Activated CD8-positive, alpha-beta memory T cell treated with anti-CD3 and anti-CD28 coated beads for 36 hours (primary cell): ENCODE measurements around the gene IL12RB2. TPM values are rescaled to one million over a fixed set of nuclear protein-coding genes. Genes with fewer than 3 reads are reported as not detected.

Experiments
- CTCF ChIA-PET: fragments of 350-600 bp; sonication (Branson Sonifier 250); formaldehyde crosslinking; loops from one replicate; lab custom pipeline; 2021; ENCODE audit warnings: antibody characterized with exemption; lab: Charles Lee
- POLR2A ChIA-PET: fragments of 350-600 bp; sonication (Branson Sonifier 250); formaldehyde crosslinking; loops from one replicate; lab custom pipeline; 2021; ENCODE audit warnings: antibody characterized with exemption; lab: Charles Lee
- total RNA-seq, 2 experiments: library from RNA; stranded (reverse); gene quantifications; one replicate each; pipeline ENCODE4 v1.2.3, GENCODE V29; 2021

The IL12RB2 gene, protein sequence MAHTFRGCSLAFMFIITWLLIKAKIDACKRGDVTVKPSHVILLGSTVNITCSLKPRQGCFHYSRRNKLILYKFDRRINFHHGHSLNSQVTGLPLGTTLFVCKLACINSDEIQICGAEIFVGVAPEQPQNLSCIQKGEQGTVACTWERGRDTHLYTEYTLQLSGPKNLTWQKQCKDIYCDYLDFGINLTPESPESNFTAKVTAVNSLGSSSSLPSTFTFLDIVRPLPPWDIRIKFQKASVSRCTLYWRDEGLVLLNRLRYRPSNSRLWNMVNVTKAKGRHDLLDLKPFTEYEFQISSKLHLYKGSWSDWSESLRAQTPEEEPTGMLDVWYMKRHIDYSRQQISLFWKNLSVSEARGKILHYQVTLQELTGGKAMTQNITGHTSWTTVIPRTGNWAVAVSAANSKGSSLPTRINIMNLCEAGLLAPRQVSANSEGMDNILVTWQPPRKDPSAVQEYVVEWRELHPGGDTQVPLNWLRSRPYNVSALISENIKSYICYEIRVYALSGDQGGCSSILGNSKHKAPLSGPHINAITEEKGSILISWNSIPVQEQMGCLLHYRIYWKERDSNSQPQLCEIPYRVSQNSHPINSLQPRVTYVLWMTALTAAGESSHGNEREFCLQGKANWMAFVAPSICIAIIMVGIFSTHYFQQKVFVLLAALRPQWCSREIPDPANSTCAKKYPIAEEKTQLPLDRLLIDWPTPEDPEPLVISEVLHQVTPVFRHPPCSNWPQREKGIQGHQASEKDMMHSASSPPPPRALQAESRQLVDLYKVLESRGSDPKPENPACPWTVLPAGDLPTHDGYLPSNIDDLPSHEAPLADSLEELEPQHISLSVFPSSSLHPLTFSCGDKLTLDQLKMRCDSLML
- 10 to 100 TPM; 48.3 to 49.9 TPM for total RNA-seq

DNA sequence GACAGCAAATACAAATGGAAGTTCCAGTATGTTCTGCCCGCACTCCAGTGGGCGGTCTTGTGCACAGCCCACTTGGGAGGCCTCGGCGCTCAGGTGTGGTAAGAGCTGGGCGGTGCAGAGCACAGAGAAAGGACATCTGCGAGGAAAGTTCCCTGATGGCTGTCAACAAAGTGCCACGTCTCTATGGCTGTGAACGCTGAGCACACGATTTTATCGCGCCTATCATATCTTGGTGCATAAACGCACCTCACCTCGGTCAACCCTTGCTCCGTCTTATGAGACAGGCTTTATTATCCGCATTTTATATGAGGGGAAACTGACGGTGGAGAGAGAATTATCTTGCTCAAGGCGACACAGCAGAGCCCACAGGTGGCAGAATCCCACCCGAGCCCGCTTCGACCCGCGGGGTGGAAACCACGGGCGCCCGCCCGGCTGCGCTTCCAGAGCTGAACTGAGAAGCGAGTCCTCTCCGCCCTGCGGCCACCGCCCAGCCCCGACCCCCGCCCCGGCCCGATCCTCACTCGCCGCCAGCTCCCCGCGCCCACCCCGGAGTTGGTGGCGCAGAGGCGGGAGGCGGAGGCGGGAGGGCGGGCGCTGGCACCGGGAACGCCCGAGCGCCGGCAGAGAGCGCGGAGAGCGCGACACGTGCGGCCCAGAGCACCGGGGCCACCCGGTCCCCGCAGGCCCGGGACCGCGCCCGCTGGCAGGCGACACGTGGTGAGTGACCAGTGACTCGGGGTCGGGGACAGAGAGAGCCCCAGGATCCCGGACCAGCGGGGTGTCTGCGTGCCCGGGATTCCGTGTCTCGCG lies at the start of gene IL12RB2:
TSS of gene IL12RB2 (plus strand) at position 623 of the 810 bp plus-strand sequence. CDS start 12,496 bp downstream, outside the sequence.
- CTCF ChIA-PET, result no interaction called here
- POLR2A ChIA-PET, result interaction anchor here (0.6 to 1.4 kb wide), 3 partner anchors 25 to 29 kb away, joined by 4 to 7 read pairs (median 7); no protein-coding TSS in a partner anchor

DNA sequence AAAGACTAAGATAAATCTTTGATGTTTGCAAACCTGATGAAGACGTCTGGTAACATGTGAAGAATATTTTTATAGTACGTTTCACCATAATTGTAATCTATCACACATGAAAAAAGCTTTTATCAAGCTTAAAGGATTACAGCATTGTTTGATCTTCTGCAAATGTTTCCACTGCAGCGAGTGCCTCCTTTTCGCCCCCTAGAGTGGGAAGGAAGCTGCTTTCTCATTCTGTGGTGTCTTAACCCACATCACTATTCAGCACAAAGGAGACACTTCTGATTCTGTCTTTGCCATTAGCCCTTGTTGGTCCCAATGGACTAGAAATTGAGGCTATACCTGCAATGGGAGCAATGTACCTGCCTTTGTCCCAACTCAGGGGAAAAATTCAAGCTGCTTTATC lies 46.0 kb upstream of the IL12RB2 start:
- CTCF ChIA-PET, result interaction anchor here (0.6 kb wide), 1 partner anchor 167 kb away, joined by 4 read pairs; no protein-coding TSS in a partner anchor
- POLR2A ChIA-PET, result no interaction called here

DNA sequence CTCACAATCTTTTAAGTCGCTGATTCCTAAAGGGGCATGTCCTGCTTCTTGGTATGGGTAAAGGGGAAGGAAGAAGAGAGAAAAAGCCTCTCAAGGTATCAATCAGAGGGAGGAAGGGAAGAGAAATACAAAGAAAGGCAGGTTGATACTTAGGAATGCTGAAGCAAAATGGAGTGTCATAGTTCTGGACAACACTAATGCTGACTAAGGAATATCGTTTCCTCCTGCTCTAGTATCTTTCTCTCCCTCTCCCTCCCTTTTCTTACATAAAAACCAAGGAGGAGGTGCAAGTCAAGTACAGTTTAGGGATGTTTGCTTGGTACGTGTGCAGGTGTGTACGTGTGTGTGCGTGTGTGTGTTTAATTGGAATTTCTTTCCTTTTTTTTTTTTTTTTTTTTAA lies 44.9 kb upstream of the IL12RB2 start:
- POLR2A ChIA-PET, result no interaction called here
- CTCF ChIA-PET, result no interaction called here

DNA sequence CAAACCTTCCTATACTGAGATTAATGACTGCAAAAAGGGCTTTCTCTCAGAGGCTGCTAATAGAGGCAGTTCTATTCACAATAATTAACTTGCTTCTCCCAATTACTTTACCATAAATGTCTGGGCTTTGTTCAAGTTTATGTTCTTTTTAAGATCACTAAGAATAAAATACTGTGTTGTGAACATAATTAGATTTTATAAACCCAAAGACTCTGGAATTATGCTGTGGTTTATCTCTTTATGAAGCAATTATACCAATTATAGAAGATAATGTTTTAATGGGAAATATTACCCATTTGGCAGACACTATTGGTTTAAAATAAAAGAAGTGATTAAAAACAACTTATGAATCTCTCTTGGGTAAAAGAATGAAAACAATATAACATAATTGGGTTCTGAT lies 43.5 kb upstream of the IL12RB2 start:
- ChIA-PET CTCF (no interaction called here), POLR2A (no interaction called here)

DNA sequence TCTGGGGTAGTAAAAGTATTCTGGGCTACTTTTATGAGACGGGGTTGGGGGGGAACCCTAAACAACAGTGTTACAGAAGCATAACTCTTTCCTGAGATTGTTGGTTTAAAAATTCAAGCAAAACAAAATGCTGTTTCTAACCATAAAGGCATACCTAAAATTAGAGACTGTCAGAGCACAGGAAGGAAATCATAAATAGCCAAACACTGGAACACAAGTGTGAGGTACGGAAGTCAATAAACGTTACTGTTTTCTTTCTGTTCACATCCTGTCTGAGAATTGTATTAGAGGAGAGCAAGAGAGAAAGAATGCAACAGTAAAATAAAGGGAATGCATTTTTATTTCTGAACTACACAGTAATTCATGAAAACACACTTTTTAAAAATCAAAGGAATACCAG lies 42.8 kb upstream of the IL12RB2 start:
- ChIA-PET POLR2A (no interaction called here), CTCF (no interaction called here)

DNA sequence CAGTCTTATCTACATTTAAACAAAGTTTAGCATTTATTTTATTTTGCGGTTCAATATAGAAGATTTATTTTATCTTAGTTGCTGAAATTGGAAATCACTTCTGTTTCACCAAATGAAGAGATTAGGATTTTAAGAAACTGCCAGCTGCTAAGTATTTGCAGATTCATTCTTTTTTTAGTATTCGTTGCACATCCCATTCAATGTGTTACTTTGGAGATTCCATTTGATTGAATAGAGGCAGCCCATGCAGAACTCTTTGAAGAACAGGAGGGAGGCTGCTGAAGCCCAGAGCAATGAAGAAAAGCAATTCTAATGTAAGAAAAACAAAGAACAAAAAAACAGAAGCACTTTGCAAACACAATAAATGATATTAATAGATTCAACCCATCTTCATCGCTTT lies 38.6 kb upstream of the IL12RB2 start:
- CTCF ChIA-PET, result no interaction called here
- POLR2A ChIA-PET, result no interaction called here

DNA sequence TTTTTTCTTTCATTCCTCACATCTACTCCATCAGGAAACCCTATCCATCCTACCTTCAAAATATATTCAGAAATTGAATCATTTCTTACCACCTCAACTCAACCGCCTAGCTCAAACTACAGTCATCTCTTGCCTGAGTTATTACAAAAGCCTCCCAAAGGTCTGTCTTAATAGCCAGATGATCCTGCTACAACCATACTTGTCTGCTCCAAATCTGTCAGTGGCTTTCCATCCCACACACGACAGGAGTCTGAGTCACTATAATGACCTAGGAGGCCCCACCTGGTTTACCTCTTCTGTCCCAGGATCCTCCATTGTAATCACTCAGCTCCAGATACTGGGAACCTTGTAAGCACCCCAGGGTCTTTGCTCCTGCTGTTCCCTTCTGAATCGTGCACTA lies 37.1 kb upstream of the IL12RB2 start:
- POLR2A ChIA-PET, result no interaction called here

DNA sequence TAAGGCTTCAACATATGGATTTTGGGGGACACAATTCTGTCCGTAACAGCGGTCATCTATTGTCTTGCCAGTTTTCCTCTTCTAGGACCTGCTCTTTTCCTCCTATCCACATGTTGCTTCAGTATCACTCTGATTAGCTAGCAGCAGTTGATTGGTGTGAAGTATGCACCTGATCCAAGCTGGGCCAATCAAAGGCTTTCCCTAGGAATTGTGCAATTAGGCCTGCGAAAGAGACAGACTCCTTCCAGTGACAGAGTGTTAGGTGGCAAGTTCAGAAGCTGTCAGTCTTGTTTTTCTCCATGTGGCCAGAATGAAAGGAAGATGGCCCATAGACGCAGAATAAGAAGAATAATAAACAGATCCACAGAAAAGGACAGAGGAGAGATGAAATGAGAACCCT lies 34.1 kb upstream of the IL12RB2 start:
- ChIA-PET POLR2A (interaction anchor here (0.6 to 1.6 kb wide), 2 partner anchors 31 to 60 kb away, joined by 3 to 6 read pairs; no protein-coding TSS in a partner anchor), CTCF (interaction anchor here (1.1 kb wide), 1 partner anchor 60 kb away, joined by 4 read pairs; no protein-coding TSS in a partner anchor)

More for the DNA sequence above, 37.1 kb upstream of the IL12RB2 start:
- CTCF ChIA-PET, result interaction anchor here (0.7 kb wide), 1 partner anchor 44 kb away, joined by 3 read pairs; no protein-coding TSS in a partner anchor

DNA sequence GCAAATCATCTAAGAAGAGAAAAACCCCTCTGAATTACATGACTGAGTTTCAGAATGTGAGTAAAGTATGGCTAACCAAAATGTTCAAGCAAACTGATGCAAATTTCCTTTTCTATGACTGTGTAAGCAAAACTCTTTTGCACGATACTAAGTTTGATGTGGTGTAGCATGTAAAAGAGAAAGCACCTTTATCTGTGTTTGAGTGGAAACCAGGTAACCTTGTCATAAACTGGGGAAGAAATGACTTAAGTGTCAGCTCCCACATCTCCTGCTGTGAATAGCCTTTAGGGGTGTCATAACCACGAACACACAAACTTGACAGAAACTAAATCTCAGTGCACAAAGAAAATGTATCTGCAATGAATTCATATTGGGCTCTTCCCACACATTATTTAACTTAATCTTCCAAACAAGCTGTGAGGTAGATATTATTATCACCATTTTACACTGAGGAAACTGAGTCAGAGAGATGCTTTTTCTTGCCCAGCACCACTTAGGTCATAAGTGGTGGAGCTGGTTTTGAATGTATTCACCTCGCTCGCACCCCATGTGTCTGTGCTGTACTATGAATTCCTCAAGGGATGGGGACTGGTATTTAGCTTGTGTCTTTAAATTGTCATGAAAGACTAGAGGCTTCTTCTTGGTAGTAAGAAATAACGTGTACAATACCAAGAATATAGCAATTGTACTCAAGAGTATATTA lies 32.9 kb upstream of the IL12RB2 start:
- ChIA-PET POLR2A (interaction anchor here (1.6 kb wide), 1 partner anchor 58 kb away, joined by 6 read pairs; no protein-coding TSS in a partner anchor), CTCF (interaction anchor here (0.8 to 1.1 kb wide), 4 partner anchors 20 to 58 kb away, joined by 3 to 4 read pairs (median 4); no protein-coding TSS in a partner anchor)

DNA sequence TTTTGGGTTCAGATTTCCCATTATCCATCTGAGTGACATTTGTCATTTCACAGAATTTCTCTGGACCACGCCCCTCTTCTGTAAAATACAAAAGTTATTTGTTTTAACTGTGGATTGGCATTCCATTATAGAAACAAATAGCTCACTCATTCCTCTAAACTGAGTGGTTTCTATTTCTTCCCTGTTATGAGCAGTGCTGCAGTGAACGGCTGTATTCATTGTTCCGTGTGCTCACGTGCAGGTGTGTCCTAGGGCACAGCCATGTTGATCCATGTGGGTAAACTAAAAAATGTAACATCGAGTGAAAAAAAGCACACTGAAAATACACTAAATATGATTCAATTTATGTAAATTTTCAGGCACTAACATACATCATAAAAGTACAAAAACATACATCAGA lies 27.0 kb upstream of the IL12RB2 start:
- POLR2A ChIA-PET, result no interaction called here

DNA sequence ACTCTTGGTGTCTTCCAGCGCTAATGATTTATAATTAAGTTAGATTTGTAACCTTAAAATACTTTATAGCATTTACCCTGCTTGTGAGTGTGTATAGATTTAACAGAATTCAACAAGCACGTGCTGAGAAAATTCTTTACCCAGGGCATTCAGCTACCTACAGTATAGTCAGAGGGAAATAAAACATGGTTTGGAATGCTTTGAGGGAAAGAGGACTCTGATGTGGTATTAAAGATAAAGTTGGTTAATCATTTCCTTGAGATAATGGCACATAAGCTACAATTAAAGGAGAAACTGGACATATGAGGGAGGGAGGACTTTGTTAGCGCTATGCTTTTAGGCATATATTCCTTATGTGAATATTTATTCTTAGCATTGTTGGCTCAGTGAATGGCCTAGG lies 26.4 kb upstream of the IL12RB2 start:
- ChIA-PET POLR2A (no interaction called here), CTCF (interaction anchor here (0.6 kb wide), 1 partner anchor 75 kb away, joined by 3 read pairs; no protein-coding TSS in a partner anchor)

More for the DNA sequence above, 27.0 kb upstream of the IL12RB2 start:
- CTCF ChIA-PET, result no interaction called here

DNA sequence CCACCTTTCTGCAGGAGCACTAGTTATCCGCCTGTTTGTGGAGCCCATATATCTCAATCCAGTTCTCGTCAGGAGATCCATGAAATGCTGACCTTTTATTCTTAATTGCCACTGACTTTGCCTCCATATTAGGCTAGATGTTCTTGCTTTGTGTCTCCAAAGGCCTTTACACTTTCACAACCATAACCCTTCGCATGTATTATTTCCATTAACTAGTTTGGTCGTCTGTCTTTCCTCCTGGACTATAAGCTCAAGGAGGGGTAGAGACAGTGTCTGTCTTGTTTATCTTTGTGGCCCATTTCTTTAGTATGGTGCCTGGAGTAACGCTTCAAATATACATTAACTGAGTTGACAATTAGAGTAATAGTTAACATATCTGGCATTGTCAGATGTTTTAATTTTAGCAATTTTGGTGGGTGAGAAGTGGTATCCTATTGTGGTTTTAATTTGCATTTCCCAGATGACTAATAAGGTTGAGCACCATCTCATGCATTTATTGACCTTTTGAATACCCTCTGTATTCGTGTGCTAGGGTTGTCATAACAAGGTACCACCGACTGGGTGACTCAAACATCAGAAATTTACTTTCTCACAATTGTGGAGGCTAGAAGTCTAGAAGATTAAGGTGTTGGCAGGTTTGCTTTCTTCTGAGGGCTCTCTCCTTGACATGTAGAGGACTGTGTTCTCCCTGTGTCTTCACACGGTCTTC lies 21.7 kb upstream of the IL12RB2 start:
- ChIA-PET CTCF (interaction anchor here (1.8 kb wide), 1 partner anchor 215 kb away, joined by 6 read pairs; no protein-coding TSS in a partner anchor), POLR2A (interaction anchor here (1.0 kb wide), 1 partner anchor 9 kb away, joined by 3 read pairs; no protein-coding TSS in a partner anchor)

DNA sequence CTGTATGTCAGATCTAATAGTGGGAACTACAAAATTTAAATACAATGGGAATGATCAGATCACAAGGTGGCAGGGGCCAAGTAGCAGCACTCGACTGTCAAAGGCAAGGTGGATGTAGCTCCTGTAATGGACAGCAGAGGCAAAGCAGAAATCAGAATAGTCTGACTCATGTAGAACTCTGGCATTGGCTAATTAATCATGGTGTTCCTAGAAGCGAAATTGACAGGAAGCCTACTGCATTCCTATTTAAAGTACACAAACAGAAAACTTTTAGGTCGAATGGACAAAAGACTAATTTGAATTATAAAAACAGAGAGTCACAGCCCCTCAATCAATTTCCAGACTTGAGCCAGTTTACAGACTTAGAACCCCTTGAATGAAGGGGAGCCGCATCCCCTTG lies 17.4 kb upstream of the IL12RB2 start:
- CTCF ChIA-PET, result no interaction called here
- POLR2A ChIA-PET, result no interaction called here

DNA sequence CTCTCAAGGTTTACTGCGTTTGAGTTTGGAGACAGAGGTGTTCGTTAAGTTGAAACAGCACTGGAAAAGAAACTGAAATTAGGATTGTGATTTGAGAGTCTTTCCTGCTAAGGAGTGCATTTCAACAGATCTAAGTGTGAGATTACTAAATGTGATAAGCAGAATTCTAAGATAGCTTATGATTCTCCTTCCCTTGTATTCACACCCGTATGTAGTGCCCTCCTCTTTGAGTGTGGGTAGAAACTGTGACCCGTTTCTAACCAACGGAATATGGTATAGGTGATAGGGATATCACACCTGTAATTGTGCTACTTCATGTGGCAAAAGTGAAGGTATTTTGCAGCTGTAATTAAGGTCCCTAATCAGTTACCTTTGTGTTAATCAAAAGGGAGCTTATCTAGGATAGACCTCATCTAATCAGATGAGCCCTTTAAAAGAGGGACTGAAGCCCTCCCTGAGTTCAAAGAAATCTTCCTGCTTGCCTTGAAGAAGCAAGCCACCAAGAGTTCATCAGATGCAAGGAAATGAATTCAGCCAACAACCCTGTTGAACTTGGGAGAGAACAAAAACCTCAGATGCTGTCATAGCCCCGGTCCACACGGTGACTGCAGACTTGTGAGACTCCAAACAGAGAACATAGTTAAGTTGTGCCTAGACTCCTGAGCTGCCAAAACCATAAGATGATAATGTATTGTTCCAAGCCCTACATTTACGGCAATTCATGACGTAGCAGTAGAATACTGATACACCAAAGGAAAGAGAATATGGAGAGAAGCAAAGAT lies 12.6 kb upstream of the IL12RB2 start:
- ChIA-PET POLR2A (interaction anchor here (1.7 kb wide), 1 partner anchor 8 kb away, joined by 3 read pairs; no protein-coding TSS in a partner anchor), CTCF (interaction anchor here (1.1 kb wide), 1 partner anchor 20 kb away, joined by 4 read pairs; no protein-coding TSS in a partner anchor)

DNA sequence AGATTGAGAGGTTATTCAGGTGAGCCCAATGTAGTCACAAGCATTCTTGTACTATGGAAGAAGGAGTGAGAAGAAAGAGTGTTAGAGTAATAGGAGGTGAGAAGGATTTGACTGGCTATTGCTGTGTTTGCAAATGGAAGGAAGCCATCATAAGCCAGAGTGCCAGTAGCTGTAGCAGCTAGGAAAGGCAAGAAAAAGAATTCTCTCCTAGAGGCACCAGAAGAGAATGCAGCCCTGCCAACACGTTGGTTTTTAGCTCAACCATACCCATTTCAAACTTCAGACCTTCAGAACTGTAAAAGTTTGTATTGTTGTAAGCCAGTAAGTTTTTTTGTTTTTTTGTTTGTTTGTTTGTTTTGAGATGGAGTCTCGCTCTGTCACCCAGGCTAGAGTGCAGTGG lies 8.9 kb upstream of the IL12RB2 start:
- ChIA-PET POLR2A (no interaction called here), CTCF (no interaction called here)

DNA sequence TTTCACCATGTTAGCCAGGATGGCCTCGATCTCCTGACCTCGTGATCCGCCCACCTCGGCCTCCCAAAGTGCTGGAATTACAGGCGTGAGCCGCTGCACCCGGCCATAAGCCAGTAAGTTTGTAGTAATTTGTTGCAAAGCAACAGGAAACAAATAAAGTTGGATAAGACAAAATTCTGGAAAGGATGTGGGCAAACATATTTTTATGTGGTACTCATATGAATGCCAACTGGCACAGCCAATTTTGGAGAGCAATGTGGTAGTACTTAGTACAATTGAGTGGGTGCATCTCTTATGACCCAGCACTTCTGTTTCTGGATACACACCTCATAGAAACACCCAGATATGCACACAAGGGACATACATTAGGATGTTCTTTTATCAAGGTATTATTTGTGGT lies 8.4 kb upstream of the IL12RB2 start:
- ChIA-PET CTCF (no interaction called here), POLR2A (no interaction called here)

DNA sequence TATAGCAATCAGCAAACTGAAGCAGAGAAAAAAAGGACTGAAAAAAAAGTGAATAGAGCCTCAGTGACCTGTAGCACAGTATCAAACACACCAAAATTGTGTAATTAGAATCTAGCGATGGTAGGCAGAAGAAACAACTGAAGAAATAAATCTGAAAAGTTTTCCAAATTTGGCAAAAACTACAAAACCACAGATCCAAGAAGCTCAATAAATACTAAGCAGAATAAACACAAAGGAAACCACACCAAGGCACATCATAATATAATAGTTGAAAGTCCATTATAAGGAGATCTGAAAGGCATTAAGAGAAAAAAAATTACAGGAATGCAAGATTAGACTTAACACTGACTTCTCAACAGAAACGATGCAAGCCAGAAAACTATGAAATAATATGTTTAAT lies 7.1 kb upstream of the IL12RB2 start:
- POLR2A ChIA-PET, result no interaction called here
- CTCF ChIA-PET, result no interaction called here
